Duodenal mucosa (tissue), 2 donors: Measurements from ENCODE around the gene DMPK.

Experiments used
- H3K27ac ChIP-seq: one replicate; pipeline ENCODE4 v1.7.0; 2013; ENCODE audit warnings: low read depth, low read length
- H3K27me3 ChIP-seq, 2 donors: one replicate each; pipeline ENCODE4 v1.7.0; 2013; ENCODE audit warnings: low read length in 2 of 2, control low read depth in 1 of 2; ENCODE audit not compliant: insufficient read depth in 2 of 2, control insufficient read depth in 1 of 2
- H3K36me3 ChIP-seq, 2 donors: one replicate each; pipeline ENCODE4 v1.7.0; 2013; ENCODE audit warnings: low read length in 2 of 2, control low read depth in 1 of 2; ENCODE audit not compliant: insufficient read depth in 2 of 2, control insufficient read depth in 1 of 2
- H3K4me1 ChIP-seq, 2 donors: one replicate each; pipeline ENCODE4 v1.7.0; 2013; ENCODE audit warnings: low read length in 2 of 2, control low read depth in 1 of 2; ENCODE audit not compliant: insufficient read depth in 2 of 2, control insufficient read depth in 1 of 2
- H3K4me3 ChIP-seq, 2 donors: one replicate each; pipeline ENCODE4 v1.7.0; 2013; ENCODE audit warnings: low read length in 2 of 2, low read depth in 1 of 2
- H3K9ac ChIP-seq, 2 donors: one replicate each; pipeline ENCODE4 v1.7.0; 2013; ENCODE audit warnings: low read length in 2 of 2, low read depth in 1 of 2
- H3K9me3 ChIP-seq, 2 donors: one replicate each; pipeline ENCODE4 v1.7.0; 2013; ENCODE audit warnings: low read length in 2 of 2, control low read depth in 1 of 2; ENCODE audit not compliant: control insufficient read depth in 1 of 2

The DMPK gene

GRCh38 chr19:45823182-45823581 is 40.9 kb upstream of the DMPK start:
- Histone ChIP-seq H3K4me3 (no peak overlapping the region), H3K4me1 (peaks cover 0 to 10% of the 10 kb centered on the region in 2 donors), H3K9ac (no peak overlapping the region), H3K27ac (no peak overlapping the region), H3K27me3 (no peaks in the 10 kb centered on the region), H3K9me3 (no peaks in the 10 kb centered on the region), H3K36me3 (peaks cover 56 to 84% of the 10 kb centered on the region in 2 donors)

GRCh38 chr19:45822716-45823115 is 40.4 kb upstream of the DMPK start:
- Histone ChIP-seq H3K36me3 (peaks cover 53 to 80% of the 10 kb centered on the region in 2 donors), H3K4me1 (peaks cover 0 to 10% of the 10 kb centered on the region in 2 donors), H3K9ac (no peak overlapping the region), H3K9me3 (no peaks in the 10 kb centered on the region), H3K4me3 (no peak overlapping the region), H3K27me3 (no peaks in the 10 kb centered on the region), H3K27ac (no peak overlapping the region)

GRCh38 chr19:45821570-45821969 is 39.3 kb upstream of the DMPK start:
- no peak overlapping the region for H3K9ac ChIP-seq
- no peaks in the 10 kb centered on the region for H3K27me3 ChIP-seq
- H3K4me3 ChIP-seq: no peak overlapping the region
- H3K4me1 ChIP-seq: peaks cover 0 to 10% of the 10 kb centered on the region in 2 donors
- peaks cover 42 to 68% of the 10 kb centered on the region in 2 donors for H3K36me3 ChIP-seq
- H3K27ac ChIP-seq: no peak overlapping the region
- H3K9me3 ChIP-seq: no peaks in the 10 kb centered on the region

DNA sequence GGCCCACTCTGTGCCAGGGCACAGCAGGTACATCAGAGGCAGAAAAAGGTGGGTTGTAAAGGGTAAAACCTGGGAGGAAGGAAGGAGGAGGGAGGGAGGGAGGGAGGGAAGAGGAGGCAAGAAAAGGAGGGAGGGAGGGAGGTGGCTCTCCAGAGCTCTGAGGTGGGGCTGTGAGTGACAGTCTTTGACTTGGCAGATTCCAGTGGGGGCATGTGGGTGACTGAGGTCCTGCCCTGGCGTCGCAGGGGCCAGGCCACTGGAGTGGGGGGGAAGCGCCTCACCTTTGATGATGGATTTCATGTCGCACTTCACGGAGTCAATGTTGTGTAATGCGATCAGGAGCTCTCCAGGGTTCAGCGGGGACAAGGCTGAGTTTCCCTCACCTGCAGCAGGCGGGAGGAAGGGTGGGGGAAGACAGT is 38.8 kb upstream of the DMPK start:
- Histone ChIP-seq H3K4me3 (no peak overlapping the region), H3K4me1 (peaks cover 0 to 10% of the 10 kb centered on the region in 2 donors), H3K9ac (no peak overlapping the region), H3K27ac (no peak overlapping the region), H3K36me3 (peaks cover 37 to 64% of the 10 kb centered on the region in 2 donors), H3K9me3 (no peaks in the 10 kb centered on the region), H3K27me3 (no peaks in the 10 kb centered on the region)

GRCh38 chr19:45820413-45821102 is 38.3 kb upstream of the DMPK start:
- Histone ChIP-seq H3K4me3 (no peak overlapping the region), H3K9me3 (no peaks in the 10 kb centered on the region), H3K4me1 (peaks cover 0 to 10% of the 10 kb centered on the region in 2 donors), H3K36me3 (peaks cover 33 to 58% of the 10 kb centered on the region in 2 donors), H3K27ac (no peak overlapping the region), H3K9ac (no peak overlapping the region), H3K27me3 (no peaks in the 10 kb centered on the region)

DNA sequence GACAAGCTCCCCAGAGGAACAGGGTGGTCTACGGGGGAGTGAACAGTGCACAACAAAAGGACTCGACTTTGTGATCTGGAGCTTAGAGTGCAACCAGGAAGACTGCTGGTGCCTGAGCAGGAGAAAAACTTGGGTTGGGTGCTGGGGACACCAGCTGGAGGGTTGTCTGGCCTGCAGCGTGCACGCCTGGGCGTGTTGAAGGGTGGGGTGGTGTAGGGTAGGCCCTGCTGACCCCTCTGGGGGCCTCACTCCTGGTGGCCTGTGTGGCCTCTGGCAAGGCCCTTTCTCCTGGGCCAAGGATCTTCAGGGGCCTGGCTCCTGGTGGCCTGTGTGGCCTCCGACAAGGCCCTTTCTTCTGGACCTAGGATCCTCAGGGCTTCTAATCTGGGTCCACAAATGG is 37.5 kb upstream of the DMPK start:
- no peaks in the 10 kb centered on the region for H3K9me3 ChIP-seq
- H3K9ac ChIP-seq: no peak overlapping the region
- H3K27me3 ChIP-seq: no peaks in the 10 kb centered on the region
- H3K4me3 ChIP-seq: no peak overlapping the region
- H3K27ac ChIP-seq: no peak overlapping the region
- H3K4me1 ChIP-seq: peaks cover 0 to 6% of the 10 kb centered on the region in 2 donors
- peaks cover 28 to 50% of the 10 kb centered on the region in 2 donors for H3K36me3 ChIP-seq

GRCh38 chr19:45817725-45818301 is 35.5 kb upstream of the DMPK start:
- Histone ChIP-seq H3K36me3 (peaks cover 15 to 33% of the 10 kb centered on the region in 2 donors), H3K27ac (no peak overlapping the region), H3K4me1 (no peaks in the 10 kb centered on the region), H3K4me3 (no peak overlapping the region), H3K9ac (no peak overlapping the region), H3K27me3 (no peaks in the 10 kb centered on the region), H3K9me3 (no peaks in the 10 kb centered on the region)

DNA sequence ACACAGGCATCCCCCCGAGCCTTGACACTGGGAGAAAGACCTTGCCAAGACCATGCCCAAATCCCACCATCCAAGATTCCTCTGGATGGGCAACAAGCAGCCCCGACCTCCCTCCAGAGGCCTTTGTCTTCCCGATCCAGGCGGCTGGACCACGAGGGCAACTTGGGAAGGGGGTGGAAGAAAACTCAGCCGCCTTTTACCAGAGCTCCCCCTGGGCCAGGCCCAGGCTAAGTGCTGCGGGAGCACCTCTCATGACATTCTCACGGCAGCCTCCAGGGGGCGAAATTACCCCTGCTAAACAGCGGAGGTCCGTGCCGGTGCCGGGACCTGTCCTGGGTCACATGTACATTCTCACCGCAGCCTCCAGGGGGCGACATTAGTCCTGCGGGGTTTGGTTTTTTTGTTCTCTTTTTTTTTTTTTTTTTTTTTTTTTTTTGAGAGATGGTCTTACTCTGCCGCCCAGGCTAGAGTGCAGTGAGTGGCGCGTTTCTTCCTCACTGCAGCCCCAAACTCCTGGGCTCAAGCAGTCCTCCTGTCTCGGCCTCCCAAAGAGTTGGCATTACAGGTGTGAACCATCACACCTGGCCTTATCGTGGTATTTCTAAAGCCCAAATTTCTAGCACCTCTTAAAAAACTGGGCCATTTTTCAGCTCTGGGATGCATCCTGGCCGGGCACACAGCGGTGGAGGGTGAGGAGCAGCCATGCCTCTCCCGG is 34.9 kb upstream of the DMPK start:
- H3K27ac ChIP-seq: no peak overlapping the region
- peaks cover 9 to 27% of the 10 kb centered on the region in 2 donors for H3K36me3 ChIP-seq

GRCh38 chr19:45816236-45817009 is 34.1 kb upstream of the DMPK start:
- Histone ChIP-seq H3K4me3 (no peak overlapping the region), H3K4me1 (no peaks in the 10 kb centered on the region), H3K9ac (no peak overlapping the region), H3K9me3 (no peaks in the 10 kb centered on the region), H3K27me3 (no peaks in the 10 kb centered on the region), H3K36me3 (peaks cover 9 to 22% of the 10 kb centered on the region in 2 donors), H3K27ac (no peak overlapping the region)

More for the DNA sequence above, 34.9 kb upstream of the DMPK start:
- Histone ChIP-seq H3K9ac (no peak overlapping the region), H3K4me1 (no peaks in the 10 kb centered on the region), H3K4me3 (no peak overlapping the region), H3K27me3 (no peaks in the 10 kb centered on the region), H3K9me3 (no peaks in the 10 kb centered on the region)
